MM.1S (cell line): ENCODE data around the gene AKR1B15.

ENCODE experiments used
- DNase-seq: peaks from one replicate; pipeline ENCODE4 v3.0.0-alpha.2; 2015
- H2AFZ ChIP-seq: fragments of 300-600 bp; sonication (generic); 2 replicates; pipeline ENCODE4 v1.6.0; 2016; ENCODE audit warnings: antibody characterized with exemption, low read length
- H3F3A ChIP-seq: fragments of 300-600 bp; sonication (generic); 2 replicates; pipeline ENCODE4 v1.6.1; 2016; ENCODE audit warnings: mild to moderate bottlenecking, antibody characterized with exemption, low read length, moderate library complexity, mixed read lengths; ENCODE audit not compliant: insufficient read depth
- H3K27ac ChIP-seq: fragments of 300-600 bp; sonication (generic); 2 replicates; pipeline ENCODE4 v1.5.1; 2016; ENCODE audit warnings: mild to moderate bottlenecking, low read length
- H3K27me3 ChIP-seq: fragments of 300-600 bp; sonication (generic); replicated peaks from 2 replicates; pipeline ENCODE4 v1.6.0; 2016; ENCODE audit warnings: low read length; ENCODE audit not compliant: insufficient read depth
- H3K36me3 ChIP-seq: fragments of 300-600 bp; sonication (generic); replicated peaks from 2 replicates; pipeline ENCODE4 v1.6.1; 2016; ENCODE audit warnings: mild to moderate bottlenecking, low read length, mixed read lengths; ENCODE audit not compliant: insufficient read depth
- H3K4me1 ChIP-seq: fragments of 300-600 bp; sonication (generic); 2 replicates; pipeline ENCODE4 v1.6.1; 2016; ENCODE audit warnings: low read length, mixed read lengths
- H3K4me2 ChIP-seq: fragments of 300-600 bp; sonication (generic); 2 replicates; pipeline ENCODE4 v1.6.0; 2016; ENCODE audit warnings: low read depth, low read length
- H3K4me3 ChIP-seq: fragments of 300-600 bp; sonication (generic); 2 replicates; pipeline ENCODE4 v1.5.1; 2016; ENCODE audit warnings: low read length, mixed read lengths
- H3K79me2 ChIP-seq: fragments of 300-600 bp; sonication (generic); 2 replicates; pipeline ENCODE4 v1.6.1; 2016; ENCODE audit warnings: mixed run types, low read length, mixed read lengths
- H3K9ac ChIP-seq: fragments of 300-600 bp; sonication (generic); 2 replicates; pipeline ENCODE4 v1.6.1; 2016; ENCODE audit warnings: low read length, mixed read lengths
- H3K9me2 ChIP-seq: fragments of 300-600 bp; sonication (generic); replicated peaks from 2 replicates; pipeline ENCODE4 v1.6.1; 2016; ENCODE audit warnings: mild to moderate bottlenecking, low read length, mixed read lengths; ENCODE audit not compliant: insufficient read depth
- H3K9me3 ChIP-seq: fragments of 300-600 bp; sonication (generic); replicated peaks from 2 replicates; pipeline ENCODE4 v1.6.1; 2016; ENCODE audit warnings: mild to moderate bottlenecking, low read length, mixed read lengths; ENCODE audit not compliant: insufficient read depth
- H4K20me1 ChIP-seq: fragments of 300-600 bp; sonication (generic); 2 replicates; pipeline ENCODE4 v1.6.1; 2016; ENCODE audit warnings: mild to moderate bottlenecking, low read length, moderate library complexity, mixed read lengths; ENCODE audit not compliant: insufficient read depth
- EZH2 ChIP-seq: fragments of 300-600 bp; sonication (generic); optimal IDR thresholded peaks from 2 replicates; pipeline ENCODE3; 2017; ENCODE audit warnings: low read depth, mild to moderate bottlenecking, antibody characterized with exemption, low read length, mixed read lengths
- EZH2phosphoT487 ChIP-seq: fragments of 300-600 bp; sonication (generic); IDR thresholded peaks from 2 replicates; pipeline ENCODE4 v1.6.1; 2018; ENCODE audit warnings: antibody characterized with exemption, low read length
- TF ChIP-seq, protein P1 (sequence below): fragments of 300-600 bp; sonication (generic); IDR thresholded peaks from 2 replicates; pipeline ENCODE4 v1.5.1; 2016; ENCODE audit warnings: antibody characterized with exemption, low read length, mixed read lengths

Gene AKR1B15

DNA sequence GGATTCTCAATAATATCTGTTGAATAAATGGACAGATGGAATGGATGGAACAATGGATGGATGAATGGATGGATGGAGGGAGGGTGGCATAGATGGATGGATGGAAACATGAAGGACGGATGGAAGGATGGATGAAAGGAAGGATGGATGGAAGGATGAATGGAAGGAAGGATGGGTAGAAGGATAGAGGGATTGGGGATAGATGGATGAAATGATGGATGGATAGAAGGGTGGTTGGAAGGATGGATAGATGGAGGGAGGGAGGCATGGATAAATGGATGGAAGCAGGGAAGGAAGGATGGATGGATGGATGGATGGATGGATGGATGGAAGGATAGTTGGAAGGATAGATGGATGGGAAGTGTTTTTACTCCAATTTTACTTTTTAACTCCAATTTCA is 35.4 kb downstream of the AKR1B15 start:
- DNase-seq = no peak
- no peak overlapping the region for H2AFZ ChIP-seq
- no peak overlapping the region for H3K4me2 ChIP-seq
- H3K27me3 ChIP-seq = no peaks in the 10 kb centered on the region
- no peak for TF ChIP-seq EZH2phosphoT487
- TF ChIP-seq EZH2 = no peak
- TF ChIP-seq, protein P1, sequence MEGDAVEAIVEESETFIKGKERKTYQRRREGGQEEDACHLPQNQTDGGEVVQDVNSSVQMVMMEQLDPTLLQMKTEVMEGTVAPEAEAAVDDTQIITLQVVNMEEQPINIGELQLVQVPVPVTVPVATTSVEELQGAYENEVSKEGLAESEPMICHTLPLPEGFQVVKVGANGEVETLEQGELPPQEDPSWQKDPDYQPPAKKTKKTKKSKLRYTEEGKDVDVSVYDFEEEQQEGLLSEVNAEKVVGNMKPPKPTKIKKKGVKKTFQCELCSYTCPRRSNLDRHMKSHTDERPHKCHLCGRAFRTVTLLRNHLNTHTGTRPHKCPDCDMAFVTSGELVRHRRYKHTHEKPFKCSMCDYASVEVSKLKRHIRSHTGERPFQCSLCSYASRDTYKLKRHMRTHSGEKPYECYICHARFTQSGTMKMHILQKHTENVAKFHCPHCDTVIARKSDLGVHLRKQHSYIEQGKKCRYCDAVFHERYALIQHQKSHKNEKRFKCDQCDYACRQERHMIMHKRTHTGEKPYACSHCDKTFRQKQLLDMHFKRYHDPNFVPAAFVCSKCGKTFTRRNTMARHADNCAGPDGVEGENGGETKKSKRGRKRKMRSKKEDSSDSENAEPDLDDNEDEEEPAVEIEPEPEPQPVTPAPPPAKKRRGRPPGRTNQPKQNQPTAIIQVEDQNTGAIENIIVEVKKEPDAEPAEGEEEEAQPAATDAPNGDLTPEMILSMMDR = no peak
- H3K36me3 ChIP-seq = no peaks in the 10 kb centered on the region
- H3K4me1 ChIP-seq = no peaks in the 10 kb centered on the region
- no peaks in the 10 kb centered on the region for H3K9me3 ChIP-seq
- H3K9me2 ChIP-seq = no peaks in the 10 kb centered on the region
- no peaks in the 10 kb centered on the region for H4K20me1 ChIP-seq
- no peak overlapping the region for H3K9ac ChIP-seq
- H3K27ac ChIP-seq = no peak overlapping the region
- H3F3A ChIP-seq = no peaks in the 10 kb centered on the region
- H3K4me3 ChIP-seq = no peak overlapping the region
- no peaks in the 10 kb centered on the region for H3K79me2 ChIP-seq

DNA sequence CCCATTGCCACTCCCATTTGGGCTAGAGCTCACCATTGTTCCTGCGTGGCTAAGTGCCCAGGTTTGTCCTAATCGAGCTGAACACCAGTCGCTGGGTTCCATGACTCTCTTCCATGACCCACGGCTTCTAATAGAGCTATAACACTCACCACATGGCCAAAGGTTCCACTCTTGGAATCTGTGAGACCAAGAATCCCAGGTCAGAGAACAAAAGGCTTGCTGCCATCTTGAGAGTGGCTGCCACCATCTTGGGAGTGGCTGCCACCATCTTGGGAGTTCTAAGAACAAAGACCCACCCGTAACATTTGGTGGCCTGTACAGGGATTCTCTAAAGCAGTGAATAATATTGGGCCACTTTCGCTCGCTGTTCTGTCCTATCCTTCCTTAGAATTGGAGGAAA is 37.0 kb downstream of the AKR1B15 start:
- Histone ChIP-seq H3K27ac (no peak overlapping the region), H3K9me3 (no peaks in the 10 kb centered on the region), H3K4me1 (no peaks in the 10 kb centered on the region), H3K27me3 (no peaks in the 10 kb centered on the region), H3K79me2 (no peaks in the 10 kb centered on the region), H3K9me2 (no peaks in the 10 kb centered on the region), H4K20me1 (no peaks in the 10 kb centered on the region), H3K4me3 (no peak overlapping the region), H3F3A (no peaks in the 10 kb centered on the region), H2AFZ (no peak overlapping the region), H3K4me2 (no peak overlapping the region), H3K9ac (no peak overlapping the region), H3K36me3 (no peaks in the 10 kb centered on the region)
- TF ChIP-seq, protein P1 = no peak
- TF ChIP-seq EZH2phosphoT487 (no peak), EZH2 (no peak)
- DNase-seq = no peak

DNA sequence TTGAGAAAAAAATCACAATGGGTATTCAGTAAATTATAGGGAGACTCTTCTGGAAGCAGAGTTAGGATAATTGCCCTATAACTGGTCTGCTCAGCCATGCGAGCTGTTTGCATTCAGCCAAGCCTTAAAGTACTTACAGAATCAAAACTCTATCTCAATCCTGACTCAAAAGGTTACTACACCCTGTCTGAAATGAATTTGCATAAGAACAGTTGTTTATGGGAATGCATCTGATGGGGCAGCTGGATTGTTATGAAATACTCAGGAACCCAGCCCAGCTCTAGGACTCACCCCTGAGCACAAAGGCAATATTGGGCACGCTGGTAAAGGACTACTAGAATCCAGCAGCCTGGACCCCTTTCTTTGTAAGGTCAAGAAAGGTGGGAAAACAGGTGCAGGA is 38.8 kb downstream of the AKR1B15 start:
- TF ChIP-seq EZH2phosphoT487 (no peak), EZH2 (no peak)
- TF ChIP-seq, protein P1 = no peak
- Histone ChIP-seq H3K4me1 (no peaks in the 10 kb centered on the region), H3K27me3 (no peaks in the 10 kb centered on the region)

DNA sequence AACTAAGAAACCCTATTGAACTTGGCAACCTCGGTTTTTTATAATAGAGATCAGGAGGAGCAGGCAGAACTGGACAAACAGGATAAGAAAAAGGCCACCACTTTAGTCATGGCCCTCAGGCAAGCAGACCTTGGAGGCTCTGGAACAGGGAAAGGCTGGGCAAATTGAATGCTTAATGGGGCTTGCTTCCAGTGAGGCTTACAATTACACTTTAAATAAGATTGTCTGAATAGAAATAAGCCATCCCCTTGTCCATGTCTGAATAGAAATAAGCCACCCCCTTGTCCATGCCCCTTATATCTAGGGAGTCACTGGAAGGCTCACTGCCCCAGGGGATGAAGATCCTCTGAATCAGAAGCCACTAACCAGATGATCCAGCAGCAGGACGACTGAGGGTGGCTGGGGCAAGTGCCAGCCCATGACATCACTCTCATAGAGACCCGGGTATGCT is 40.6 kb downstream of the AKR1B15 start:
- H3K27ac ChIP-seq = no peak overlapping the region
- H3K9me2 ChIP-seq = no peaks in the 10 kb centered on the region
- H3F3A ChIP-seq = no peaks in the 10 kb centered on the region
- no peaks in the 10 kb centered on the region for H3K9me3 ChIP-seq
- no peaks in the 10 kb centered on the region for H3K4me1 ChIP-seq
- H3K4me2 ChIP-seq = no peak overlapping the region
- H3K79me2 ChIP-seq = no peaks in the 10 kb centered on the region
- DNase-seq = no peak
- no peak overlapping the region for H3K9ac ChIP-seq
- H3K4me3 ChIP-seq = no peak overlapping the region
- no peaks in the 10 kb centered on the region for H4K20me1 ChIP-seq
- TF ChIP-seq EZH2 = no peak
- TF ChIP-seq, protein P1 = no peak
- TF ChIP-seq EZH2phosphoT487 = no peak
- H3K27me3 ChIP-seq = no peaks in the 10 kb centered on the region
- no peaks in the 10 kb centered on the region for H3K36me3 ChIP-seq
- no peak overlapping the region for H2AFZ ChIP-seq

More for the DNA sequence above, 38.8 kb downstream of the AKR1B15 start:
- H3K79me2 ChIP-seq = no peaks in the 10 kb centered on the region
- H3K4me2 ChIP-seq = no peak overlapping the region
- no peak overlapping the region for H3K9ac ChIP-seq
- no peak for DNase-seq
- H4K20me1 ChIP-seq = no peaks in the 10 kb centered on the region
- no peak overlapping the region for H3K4me3 ChIP-seq
- no peak overlapping the region for H2AFZ ChIP-seq
- no peaks in the 10 kb centered on the region for H3F3A ChIP-seq
- H3K9me2 ChIP-seq = no peaks in the 10 kb centered on the region
- H3K36me3 ChIP-seq = no peaks in the 10 kb centered on the region
- H3K27ac ChIP-seq = no peak overlapping the region
- no peaks in the 10 kb centered on the region for H3K9me3 ChIP-seq
